Measurements from ENCODE around the gene RASA4B. TPM values are rescaled to one million over a fixed set of nuclear protein-coding genes. Genes with fewer than 3 reads are reported as not detected.

The RASA4B gene
- total and polyA plus RNA-seq, 9 of the 15 experiments (the other 6 are each of a cell fraction or from before 2014, with no cell fraction given): 0.01 to 2.9 (median 1.5) TPM; not detected in 1

GRCh38 chr7:102464577-102465280, 52.8 kb downstream of the RASA4B start, which contains the start of the genes ALKBH4 and LRWD1 (continued):
- TF ChIP-seq, protein P1, sequence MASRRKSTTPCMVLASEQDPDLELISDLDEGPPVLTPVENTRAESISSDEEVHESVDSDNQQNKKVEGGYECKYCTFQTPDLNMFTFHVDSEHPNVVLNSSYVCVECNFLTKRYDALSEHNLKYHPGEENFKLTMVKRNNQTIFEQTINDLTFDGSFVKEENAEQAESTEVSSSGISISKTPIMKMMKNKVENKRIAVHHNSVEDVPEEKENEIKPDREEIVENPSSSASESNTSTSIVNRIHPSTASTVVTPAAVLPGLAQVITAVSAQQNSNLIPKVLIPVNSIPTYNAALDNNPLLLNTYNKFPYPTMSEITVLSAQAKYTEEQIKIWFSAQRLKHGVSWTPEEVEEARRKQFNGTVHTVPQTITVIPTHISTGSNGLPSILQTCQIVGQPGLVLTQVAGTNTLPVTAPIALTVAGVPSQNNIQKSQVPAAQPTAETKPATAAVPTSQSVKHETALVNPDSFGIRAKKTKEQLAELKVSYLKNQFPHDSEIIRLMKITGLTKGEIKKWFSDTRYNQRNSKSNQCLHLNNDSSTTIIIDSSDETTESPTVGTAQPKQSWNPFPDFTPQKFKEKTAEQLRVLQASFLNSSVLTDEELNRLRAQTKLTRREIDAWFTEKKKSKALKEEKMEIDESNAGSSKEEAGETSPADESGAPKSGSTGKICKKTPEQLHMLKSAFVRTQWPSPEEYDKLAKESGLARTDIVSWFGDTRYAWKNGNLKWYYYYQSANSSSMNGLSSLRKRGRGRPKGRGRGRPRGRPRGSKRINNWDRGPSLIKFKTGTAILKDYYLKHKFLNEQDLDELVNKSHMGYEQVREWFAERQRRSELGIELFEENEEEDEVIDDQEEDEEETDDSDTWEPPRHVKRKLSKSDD (conservative IDR thresholded peaks at IDR 0.05; ENCODE audit: low read length): no peak; the same call in 1 of the 2 replicates
- TF ChIP-seq, protein P2, sequence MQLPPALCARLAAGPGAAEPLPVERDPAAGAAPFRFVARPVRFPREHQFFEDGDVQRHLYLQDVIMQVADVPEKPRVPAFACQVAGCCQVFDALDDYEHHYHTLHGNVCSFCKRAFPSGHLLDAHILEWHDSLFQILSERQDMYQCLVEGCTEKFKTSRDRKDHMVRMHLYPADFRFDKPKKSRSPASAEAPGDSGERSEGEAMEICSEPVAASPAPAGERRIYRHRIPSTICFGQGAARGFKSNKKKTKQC (CRISPR knock-in tag; IDR thresholded peaks at IDR 0.05): peak; percentile 66
- TF ChIP-seq NFXL1 (CRISPR knock-in tag; IDR thresholded peaks at IDR 0.05) (no peak), ZNF589 (CRISPR knock-in tag; IDR thresholded peaks at IDR 0.05; ENCODE audit: low read depth) (no peak), ZNF263 (CRISPR knock-in tag; IDR thresholded peaks at IDR 0.05; ENCODE audit: borderline replicate concordance) (no peak; the same call in 1 of the 2 replicates), ZNF212 (CRISPR knock-in tag; IDR thresholded peaks at IDR 0.05) (no peak), USF1 (CRISPR knock-in tag; IDR thresholded peaks at IDR 0.05) (peak; percentile 83), ZSCAN29 (IDR thresholded peaks at IDR 0.05) (no peak), TSC22D4 (tag; IDR thresholded peaks at IDR 0.05) (no peak), NCOA2 (IDR thresholded peaks at IDR 0.05; ENCODE audit: partially characterized antibody in 2 of 2) (no peak)
- TF ChIP-seq, protein P3, sequence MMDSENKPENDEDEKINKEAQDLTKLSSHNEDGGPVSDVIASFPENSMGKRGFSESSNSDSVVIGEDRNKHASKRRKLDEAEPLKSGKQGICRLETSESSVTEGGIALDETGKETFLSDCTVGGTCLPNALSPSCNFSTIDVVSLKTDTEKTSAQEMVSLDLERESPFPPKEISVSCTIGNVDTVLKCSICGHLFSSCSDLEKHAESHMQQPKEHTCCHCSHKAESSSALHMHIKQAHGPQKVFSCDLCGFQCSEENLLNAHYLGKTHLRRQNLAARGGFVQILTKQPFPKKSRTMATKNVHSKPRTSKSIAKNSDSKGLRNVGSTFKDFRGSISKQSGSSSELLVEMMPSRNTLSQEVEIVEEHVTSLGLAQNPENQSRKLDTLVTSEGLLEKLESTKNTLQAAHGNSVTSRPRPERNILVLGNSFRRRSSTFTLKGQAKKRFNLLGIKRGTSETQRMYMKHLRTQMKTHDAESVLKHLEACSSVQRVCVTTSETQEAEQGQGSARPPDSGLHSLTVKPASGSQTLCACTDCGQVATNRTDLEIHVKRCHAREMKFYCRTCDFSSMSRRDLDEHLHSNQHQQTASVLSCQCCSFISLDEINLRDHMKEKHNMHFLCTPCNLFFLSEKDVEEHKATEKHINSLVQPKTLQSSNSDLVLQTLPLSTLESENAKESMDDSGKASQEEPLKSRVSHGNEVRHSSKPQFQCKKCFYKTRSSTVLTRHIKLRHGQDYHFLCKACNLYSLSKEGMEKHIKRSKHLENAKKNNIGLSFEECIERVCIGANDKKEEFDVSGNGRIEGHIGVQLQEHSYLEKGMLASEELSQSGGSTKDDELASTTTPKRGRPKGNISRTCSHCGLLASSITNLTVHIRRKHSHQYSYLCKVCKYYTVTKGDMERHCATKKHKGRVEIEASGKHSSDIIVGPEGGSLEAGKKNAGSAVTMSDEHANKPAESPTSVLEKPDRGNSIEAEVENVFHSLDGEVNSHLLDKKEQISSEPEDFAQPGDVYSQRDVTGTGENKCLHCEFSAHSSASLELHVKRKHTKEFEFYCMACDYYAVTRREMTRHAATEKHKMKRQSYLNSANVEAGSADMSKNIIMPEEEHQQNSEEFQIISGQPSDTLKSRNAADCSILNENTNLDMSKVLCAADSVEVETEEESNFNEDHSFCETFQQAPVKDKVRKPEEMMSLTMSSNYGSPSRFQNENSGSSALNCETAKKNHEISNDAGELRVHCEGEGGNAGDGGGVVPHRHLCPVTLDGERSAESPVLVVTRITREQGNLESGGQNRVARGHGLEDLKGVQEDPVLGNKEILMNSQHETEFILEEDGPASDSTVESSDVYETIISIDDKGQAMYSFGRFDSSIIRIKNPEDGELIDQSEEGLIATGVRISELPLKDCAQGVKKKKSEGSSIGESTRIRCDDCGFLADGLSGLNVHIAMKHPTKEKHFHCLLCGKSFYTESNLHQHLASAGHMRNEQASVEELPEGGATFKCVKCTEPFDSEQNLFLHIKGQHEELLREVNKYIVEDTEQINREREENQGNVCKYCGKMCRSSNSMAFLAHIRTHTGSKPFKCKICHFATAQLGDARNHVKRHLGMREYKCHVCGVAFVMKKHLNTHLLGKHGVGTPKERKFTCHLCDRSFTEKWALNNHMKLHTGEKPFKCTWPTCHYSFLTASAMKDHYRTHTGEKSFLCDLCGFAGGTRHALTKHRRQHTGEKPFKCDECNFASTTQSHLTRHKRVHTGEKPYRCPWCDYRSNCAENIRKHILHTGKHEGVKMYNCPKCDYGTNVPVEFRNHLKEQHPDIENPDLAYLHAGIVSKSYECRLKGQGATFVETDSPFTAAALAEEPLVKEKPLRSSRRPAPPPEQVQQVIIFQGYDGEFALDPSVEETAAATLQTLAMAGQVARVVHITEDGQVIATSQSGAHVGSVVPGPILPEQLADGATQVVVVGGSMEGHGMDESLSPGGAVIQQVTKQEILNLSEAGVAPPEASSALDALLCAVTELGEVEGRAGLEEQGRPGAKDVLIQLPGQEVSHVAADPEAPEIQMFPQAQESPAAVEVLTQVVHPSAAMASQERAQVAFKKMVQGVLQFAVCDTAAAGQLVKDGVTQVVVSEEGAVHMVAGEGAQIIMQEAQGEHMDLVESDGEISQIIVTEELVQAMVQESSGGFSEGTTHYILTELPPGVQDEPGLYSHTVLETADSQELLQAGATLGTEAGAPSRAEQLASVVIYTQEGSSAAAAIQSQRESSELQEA (IDR thresholded peaks at IDR 0.05; ENCODE audit: low read depth): no peak
